Subcutaneous adipose tissue (tissue), 4 donors: ENCODE data around the gene RPLP2. TPM values are rescaled to one million over a fixed set of nuclear protein-coding genes. Genes with fewer than 3 reads are reported as not detected.

Experiments
- total RNA-seq, 4 donors: library from RNA; depleted of rRNA; stranded (reverse); fragments of >200 nt; gene quantifications; one replicate each; pipeline ENCODE4 v1.1.0, GENCODE V29; 2016
- TF ChIP-seq, protein P1 (sequence below): fragments of 450-650 bp; IDR thresholded peaks from one replicate; pipeline ENCODE4 v1.5.1; 2016; ENCODE audit warnings: low read depth, mild to moderate bottlenecking, control low read depth, antibody characterized with exemption, moderate library complexity

The RPLP2 gene
- total RNA-seq, 4 donors from 2014 or later = 917 to 1,671 (median 1,426) TPM

DNA sequence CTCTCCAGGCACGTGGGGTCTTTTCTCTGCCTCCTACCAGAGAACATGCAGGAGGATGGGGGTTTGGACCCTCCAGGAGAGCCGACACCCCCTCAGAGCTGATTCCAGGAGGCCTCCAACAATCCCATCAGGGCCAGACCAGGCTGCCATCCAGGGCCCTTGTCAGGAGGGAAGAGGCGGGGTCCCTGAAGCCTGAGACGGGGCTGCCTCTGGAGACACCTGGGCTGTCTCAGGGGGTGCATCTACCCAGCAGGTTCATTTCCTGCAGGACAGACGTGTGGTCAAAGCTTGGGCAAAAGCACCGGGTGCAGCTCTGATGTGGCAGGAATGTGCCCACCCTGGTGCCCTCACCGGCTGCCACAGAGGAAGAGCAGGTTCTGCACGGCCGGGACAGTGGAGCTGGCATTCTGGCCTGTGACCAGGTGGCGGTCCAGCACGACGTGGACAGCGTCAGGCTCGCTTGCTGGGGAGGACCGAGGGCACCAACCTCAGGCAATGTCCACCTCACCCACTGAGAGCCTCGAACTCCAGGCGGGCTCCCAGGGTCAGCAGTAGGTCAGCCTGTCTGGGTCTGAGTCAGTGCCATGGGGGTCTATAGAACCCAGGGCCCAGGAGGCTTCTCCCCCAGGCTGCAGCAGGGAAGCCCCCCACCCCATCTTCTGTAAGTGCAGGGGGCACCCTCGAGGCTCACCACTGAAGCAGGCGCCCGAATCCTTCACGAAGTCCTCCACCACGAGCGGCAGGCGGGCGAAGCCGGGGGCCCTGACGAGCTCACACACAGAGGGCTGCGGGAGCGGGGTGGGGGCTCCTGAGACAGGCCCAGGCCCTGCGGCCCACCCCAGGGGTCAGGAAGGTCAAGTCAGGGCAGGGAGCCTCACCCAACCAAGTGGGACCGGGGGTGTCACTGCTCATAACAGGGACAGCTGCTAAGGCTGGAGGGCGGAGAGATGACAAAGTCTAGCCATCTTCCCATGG lies 38.8 kb upstream of the RPLP2 start:
- TF ChIP-seq, protein P1, sequence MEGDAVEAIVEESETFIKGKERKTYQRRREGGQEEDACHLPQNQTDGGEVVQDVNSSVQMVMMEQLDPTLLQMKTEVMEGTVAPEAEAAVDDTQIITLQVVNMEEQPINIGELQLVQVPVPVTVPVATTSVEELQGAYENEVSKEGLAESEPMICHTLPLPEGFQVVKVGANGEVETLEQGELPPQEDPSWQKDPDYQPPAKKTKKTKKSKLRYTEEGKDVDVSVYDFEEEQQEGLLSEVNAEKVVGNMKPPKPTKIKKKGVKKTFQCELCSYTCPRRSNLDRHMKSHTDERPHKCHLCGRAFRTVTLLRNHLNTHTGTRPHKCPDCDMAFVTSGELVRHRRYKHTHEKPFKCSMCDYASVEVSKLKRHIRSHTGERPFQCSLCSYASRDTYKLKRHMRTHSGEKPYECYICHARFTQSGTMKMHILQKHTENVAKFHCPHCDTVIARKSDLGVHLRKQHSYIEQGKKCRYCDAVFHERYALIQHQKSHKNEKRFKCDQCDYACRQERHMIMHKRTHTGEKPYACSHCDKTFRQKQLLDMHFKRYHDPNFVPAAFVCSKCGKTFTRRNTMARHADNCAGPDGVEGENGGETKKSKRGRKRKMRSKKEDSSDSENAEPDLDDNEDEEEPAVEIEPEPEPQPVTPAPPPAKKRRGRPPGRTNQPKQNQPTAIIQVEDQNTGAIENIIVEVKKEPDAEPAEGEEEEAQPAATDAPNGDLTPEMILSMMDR = no peak

- TF ChIP-seq, protein P1 = no peak
Observed at GRCh38 chr11:771617-772204, 38.1 kb upstream of the RPLP2 start.

- TF ChIP-seq, protein P1 = no peak
Observed at GRCh38 chr11:772429-773390, 37.1 kb upstream of the RPLP2 start.

GRCh38 chr11:773425-773824 lies 36.3 kb upstream of the RPLP2 start:
- TF ChIP-seq, protein P1 = no peak

DNA sequence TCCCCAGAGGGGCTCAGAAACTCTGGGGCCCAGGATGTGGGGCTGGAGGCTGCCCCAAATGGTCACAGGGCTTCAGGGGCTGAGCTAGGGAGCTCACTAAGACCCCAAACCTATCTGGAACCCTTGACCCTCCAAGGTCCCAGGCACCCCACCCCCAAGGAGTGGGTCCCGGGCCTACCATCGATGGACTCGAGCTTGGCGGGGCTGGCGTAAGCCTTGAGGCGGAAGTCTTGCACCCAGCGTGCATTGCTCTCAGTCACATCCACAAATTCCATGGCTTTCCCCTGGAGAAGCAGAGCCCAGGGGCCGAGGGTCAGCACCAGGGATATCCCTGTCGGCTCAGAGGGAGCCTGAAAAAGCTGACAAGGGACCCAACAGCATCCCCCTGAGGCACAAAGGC lies 35.9 kb upstream of the RPLP2 start:
- TF ChIP-seq, protein P1 = no peak

DNA sequence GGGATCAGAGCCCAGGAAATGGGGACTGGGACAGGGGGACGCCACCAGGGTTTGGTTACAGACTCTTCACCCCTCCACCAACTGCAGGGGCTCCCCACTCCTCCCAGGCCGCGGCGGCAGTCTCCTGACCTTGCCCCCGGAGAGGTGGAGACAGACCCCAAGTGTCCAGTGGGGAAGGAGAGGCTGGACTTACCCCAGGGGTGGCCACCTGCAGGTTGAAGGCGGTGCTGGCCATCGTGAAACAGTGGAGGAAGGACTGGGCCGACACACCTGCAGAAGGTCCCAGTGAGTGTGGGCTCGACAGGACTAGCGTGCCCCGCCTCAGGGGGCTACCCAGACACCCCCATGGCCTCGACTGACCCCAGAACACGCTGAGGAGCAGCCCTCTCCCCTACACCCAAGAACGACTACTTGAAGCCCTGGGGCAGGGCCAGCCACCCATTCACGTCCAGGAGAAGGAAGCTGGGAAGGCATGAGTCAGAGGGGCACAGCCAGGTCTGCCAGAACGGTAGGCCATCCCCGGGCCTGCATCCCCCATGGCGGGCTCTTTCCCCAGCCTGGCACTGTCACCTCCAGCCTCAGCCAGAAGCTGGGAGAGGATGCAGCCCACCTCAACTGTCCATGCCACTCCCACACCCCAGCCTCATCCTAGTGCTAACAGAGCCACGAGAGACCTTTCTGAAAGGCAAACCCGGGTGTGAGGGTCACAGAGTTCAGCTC lies 34.7 kb upstream of the RPLP2 start:
- TF ChIP-seq, protein P1 = no peak
